SK-N-SH treated with all-trans-retinoic acid at 6 μM for 48 hours (cell line): ENCODE results near the gene MSLN.

ENCODE experiments used
- ATAC-seq: fragments of 200-7000 bp; cut with Tn5 transposase; 3 replicates; pipeline ENCODE4 v1.9.1; 2020; ENCODE audit warnings: mild to moderate bottlenecking, moderate library complexity
- ARNTL ChIP-seq: fragments of 450-650 bp; formaldehyde crosslinking; IDR thresholded peaks from 2 replicates; pipeline ENCODE4 v1.5.0; 2020; ENCODE audit warnings: low read depth, mild to moderate bottlenecking, moderate library complexity, borderline replicate concordance
- BACH2 ChIP-seq: fragments of 250-450 bp; sonication (Bioruptor Pico); IDR thresholded peaks from 2 replicates; pipeline ENCODE4 v1.9.0; 2021; ENCODE audit warnings: mild to moderate bottlenecking, borderline replicate concordance
- CREB5 ChIP-seq: fragments of 250-450 bp; sonication (Bioruptor Pico); IDR thresholded peaks from 2 replicates; pipeline ENCODE4 v1.5.1; 2020; ENCODE audit warnings: low read depth, mild to moderate bottlenecking, moderate library complexity
- CSDC2 ChIP-seq: fragments of 250-450 bp; sonication (Bioruptor Pico); IDR thresholded peaks from 2 replicates; pipeline ENCODE4 v1.5.0; 2020; ENCODE audit warnings: mild to moderate bottlenecking, moderate library complexity
- ESRRG ChIP-seq: fragments of 250-450 bp; sonication (Bioruptor Pico); IDR thresholded peaks from 2 replicates; pipeline ENCODE4 v1.6.1; 2021; ENCODE audit warnings: mild to moderate bottlenecking
- GLIS3 ChIP-seq: fragments of 250-450 bp; sonication (Bioruptor Pico); IDR thresholded peaks from 2 replicates; pipeline ENCODE4 v1.5.0; 2020; ENCODE audit warnings: mild to moderate bottlenecking, moderate library complexity
- OSR1 ChIP-seq: fragments of 250-450 bp; sonication (Bioruptor Pico); IDR thresholded peaks from 2 replicates; pipeline ENCODE4 v1.8.0; 2022; ENCODE audit warnings: moderate library complexity, mild to moderate bottlenecking, inconsistent platforms
- PATZ1 ChIP-seq: fragments of 250-450 bp; sonication (Bioruptor Pico); IDR thresholded peaks from 2 replicates; pipeline ENCODE4 v1.8.0; 2020; ENCODE audit warnings: mild to moderate bottlenecking, moderate library complexity, borderline replicate concordance
- POU6F1 ChIP-seq: fragments of 250-450 bp; sonication (Bioruptor Pico); IDR thresholded peaks from 2 replicates; pipeline ENCODE4 v1.8.0; 2021; ENCODE audit warnings: low read depth, mild to moderate bottlenecking, moderate library complexity, borderline replicate concordance
- PPARA ChIP-seq: fragments of 250-450 bp; sonication (Bioruptor Pico); IDR thresholded peaks from 2 replicates; pipeline ENCODE4 v1.5.0; 2020; ENCODE audit warnings: mild to moderate bottlenecking, borderline replicate concordance
- RARB ChIP-seq: fragments of 250-450 bp; sonication (Bioruptor Pico); IDR thresholded peaks from 2 replicates; pipeline ENCODE4 v1.8.0; 2021; ENCODE audit warnings: mild to moderate bottlenecking, moderate library complexity
- SNAI2 ChIP-seq: fragments of 250-450 bp; sonication (Bioruptor Pico); IDR thresholded peaks from 2 replicates; pipeline ENCODE4 v1.5.0; 2020; ENCODE audit warnings: mild to moderate bottlenecking, moderate library complexity
- TCF4 ChIP-seq: fragments of 250-450 bp; sonication (Bioruptor Pico); IDR thresholded peaks from 2 replicates; pipeline ENCODE4 v1.8.0; 2021; ENCODE audit warnings: mild to moderate bottlenecking, moderate library complexity, borderline replicate concordance
- TOX ChIP-seq: fragments of 250-450 bp; sonication (Bioruptor Pico); IDR thresholded peaks from 2 replicates; pipeline ENCODE4 v1.8.0; 2021; ENCODE audit warnings: mild to moderate bottlenecking, moderate library complexity, borderline replicate concordance
- TSHZ2 ChIP-seq: fragments of 250-450 bp; sonication (Bioruptor Pico); IDR thresholded peaks from 2 replicates; pipeline ENCODE4 v1.5.0; 2020; ENCODE audit warnings: mild to moderate bottlenecking, moderate library complexity
- ZC3H10 ChIP-seq: fragments of 250-450 bp; sonication (Bioruptor Pico); IDR thresholded peaks from 2 replicates; pipeline ENCODE4 v1.5.1; 2021; ENCODE audit warnings: mild to moderate bottlenecking, moderate library complexity
- ZFP3 ChIP-seq: fragments of 250-450 bp; sonication (Bioruptor Pico); IDR thresholded peaks from 2 replicates; pipeline ENCODE4 v1.5.0; 2020; ENCODE audit warnings: mild to moderate bottlenecking, moderate library complexity
- ZFP30 ChIP-seq: fragments of 450-650 bp; formaldehyde crosslinking; IDR thresholded peaks from 2 replicates; pipeline ENCODE4 v1.5.0; 2022; ENCODE audit warnings: mild to moderate bottlenecking, moderate library complexity
- ZNF565 ChIP-seq: fragments of 450-650 bp; formaldehyde crosslinking; conservative IDR thresholded peaks from 2 replicates; pipeline ENCODE4 v1.5.0; 2020; ENCODE audit warnings: low read depth, mild to moderate bottlenecking, moderate library complexity
- ZNF70 ChIP-seq: fragments of 450-650 bp; formaldehyde crosslinking; IDR thresholded peaks from 2 replicates; pipeline ENCODE4 v1.5.0; 2020; ENCODE audit warnings: mild to moderate bottlenecking, moderate library complexity
- ZNF8 ChIP-seq: fragments of 450-650 bp; formaldehyde crosslinking; IDR thresholded peaks from 2 replicates; pipeline ENCODE4 v1.5.0; 2020; ENCODE audit warnings: mild to moderate bottlenecking, moderate library complexity
- TF ChIP-seq, protein P1 (sequence below): fragments of 250-450 bp; sonication (Bioruptor Pico); IDR thresholded peaks from 2 replicates; pipeline ENCODE4 v1.5.1; 2021; ENCODE audit warnings: mild to moderate bottlenecking, moderate library complexity

Gene MSLN

DNA sequence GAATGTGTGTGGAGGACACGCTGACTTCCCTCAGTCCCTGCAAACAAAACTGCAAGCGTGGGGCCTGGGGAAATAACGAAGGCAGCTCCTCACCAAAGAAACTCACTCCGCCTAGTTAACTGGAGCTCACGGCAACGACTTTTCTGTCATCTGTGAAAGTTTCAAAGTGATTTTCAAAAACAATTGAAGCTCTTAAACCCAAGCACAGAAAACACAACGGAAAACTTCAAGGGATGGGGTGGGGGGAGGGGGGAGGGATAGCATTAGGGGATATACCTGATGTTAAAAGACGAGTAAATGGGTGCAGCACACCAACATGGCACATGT is 43.2 kb downstream of the MSLN start:
- no peak for ATAC-seq
- TF ChIP-seq RARB (CRISPR knock-in tag) = no peak
- no peak for TF ChIP-seq ZC3H10 (CRISPR knock-in tag)
- TF ChIP-seq PPARA (CRISPR knock-in tag) = no peak
- no peak for TF ChIP-seq POU6F1 (CRISPR knock-in tag)
- TF ChIP-seq ZNF70 (CRISPR knock-in tag) = no peak
- TF ChIP-seq TCF4 (CRISPR knock-in tag) = no peak
- no peak for TF ChIP-seq BACH2 (CRISPR knock-in tag)
- no peak for TF ChIP-seq PATZ1 (CRISPR knock-in tag)
- TF ChIP-seq ZFP3 (CRISPR knock-in tag) = no peak
- no peak for TF ChIP-seq TOX
- no peak for TF ChIP-seq CSDC2
- no peak for TF ChIP-seq ZNF565 (CRISPR knock-in tag)
- no peak for TF ChIP-seq ZNF8 (CRISPR knock-in tag)
- no peak for TF ChIP-seq ESRRG (CRISPR knock-in tag)
- TF ChIP-seq SNAI2 (CRISPR knock-in tag) = no peak
- no peak for TF ChIP-seq CREB5 (CRISPR knock-in tag)
- no peak for TF ChIP-seq TSHZ2 (CRISPR knock-in tag)
- TF ChIP-seq OSR1 = no peak
- TF ChIP-seq ARNTL (CRISPR knock-in tag) = no peak

DNA sequence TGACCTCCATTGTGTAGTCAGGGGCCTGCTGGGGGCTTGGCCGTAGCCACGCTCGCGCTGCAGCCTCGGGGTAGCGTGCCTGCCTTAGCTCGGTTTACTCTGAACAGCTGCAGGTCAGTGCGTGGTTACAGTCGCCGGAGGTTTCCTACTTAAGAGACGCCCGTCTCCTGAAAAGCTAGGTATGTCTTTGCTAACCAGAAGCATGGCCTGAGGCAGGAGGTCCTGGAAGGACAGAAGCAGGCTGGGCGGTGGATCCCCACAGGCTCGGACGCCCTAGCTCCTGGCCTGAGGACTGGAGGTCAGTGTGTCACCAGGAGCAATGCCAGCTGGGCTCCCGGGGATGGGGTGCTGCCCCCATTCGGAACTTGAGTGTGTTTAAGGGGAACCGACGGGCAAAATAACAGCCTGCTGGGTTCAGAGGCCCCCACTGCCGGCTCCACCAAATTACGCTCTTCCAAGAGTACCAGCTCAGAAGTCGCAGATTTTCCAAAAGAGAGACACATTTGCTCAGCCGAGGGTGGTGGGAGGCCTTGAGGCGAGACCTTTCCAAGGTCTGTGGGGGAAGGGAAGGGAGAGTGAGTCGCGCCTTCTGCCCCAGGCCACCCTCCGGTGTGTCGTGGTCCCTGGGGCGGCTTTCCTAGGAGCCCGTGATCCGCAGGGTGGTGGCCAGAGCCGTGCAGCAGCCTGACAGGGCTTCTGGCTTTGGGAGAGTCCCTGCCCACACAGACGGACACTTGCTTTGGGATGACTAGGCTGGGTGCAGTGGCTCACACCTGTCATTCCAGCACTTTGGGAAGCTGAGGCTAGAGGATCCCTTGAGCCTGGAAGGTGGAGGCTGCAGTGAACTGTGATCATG is 43.9 kb downstream of the MSLN start:
- no peak for TF ChIP-seq RARB (CRISPR knock-in tag)
- TF ChIP-seq POU6F1 (CRISPR knock-in tag) = no peak
- no peak for TF ChIP-seq CSDC2
- TF ChIP-seq ZNF8 (CRISPR knock-in tag) = no peak
- TF ChIP-seq, protein P1, sequence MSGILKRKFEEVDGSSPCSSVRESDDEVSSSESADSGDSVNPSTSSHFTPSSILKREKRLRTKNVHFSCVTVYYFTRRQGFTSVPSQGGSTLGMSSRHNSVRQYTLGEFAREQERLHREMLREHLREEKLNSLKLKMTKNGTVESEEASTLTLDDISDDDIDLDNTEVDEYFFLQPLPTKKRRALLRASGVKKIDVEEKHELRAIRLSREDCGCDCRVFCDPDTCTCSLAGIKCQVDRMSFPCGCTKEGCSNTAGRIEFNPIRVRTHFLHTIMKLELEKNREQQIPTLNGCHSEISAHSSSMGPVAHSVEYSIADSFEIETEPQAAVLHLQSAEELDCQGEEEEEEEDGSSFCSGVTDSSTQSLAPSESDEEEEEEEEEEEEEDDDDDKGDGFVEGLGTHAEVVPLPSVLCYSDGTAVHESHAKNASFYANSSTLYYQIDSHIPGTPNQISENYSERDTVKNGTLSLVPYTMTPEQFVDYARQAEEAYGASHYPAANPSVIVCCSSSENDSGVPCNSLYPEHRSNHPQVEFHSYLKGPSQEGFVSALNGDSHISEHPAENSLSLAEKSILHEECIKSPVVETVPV (CRISPR knock-in tag) = no peak
- TF ChIP-seq PATZ1 (CRISPR knock-in tag) = no peak
- no peak for TF ChIP-seq TCF4 (CRISPR knock-in tag)
- no peak for TF ChIP-seq ESRRG (CRISPR knock-in tag)
- no peak for TF ChIP-seq ZC3H10 (CRISPR knock-in tag)
- TF ChIP-seq ZNF565 (CRISPR knock-in tag) = no peak
- TF ChIP-seq ZFP30 (CRISPR knock-in tag) = no peak
- TF ChIP-seq BACH2 (CRISPR knock-in tag) = no peak
- no peak for TF ChIP-seq GLIS3 (CRISPR knock-in tag)
- ATAC-seq = no peak
